C4-2B (cell line): Measurements from ENCODE around the gene ZNF491.
"Not testable (repeated sequence)": the region's sequence is repeated elsewhere in the genome, so short reads cannot be mapped to it uniquely, and the experiment has no call there.

ENCODE experiments used
- H3K27ac ChIP-seq: fragments of 450-650 bp; 2 replicates; pipeline ENCODE4 v1.5.1; 2017
- CTCF ChIP-seq: fragments of 450-650 bp; conservative IDR thresholded peaks from 2 replicates; pipeline ENCODE4 v1.5.1; 2017; ENCODE audit warnings: mild to moderate bottlenecking
- ZFX ChIP-seq: fragments of 450-650 bp; IDR thresholded peaks from 2 replicates; pipeline ENCODE4 v1.6.1; 2017

Gene ZNF491

GRCh38 chr19:11807099-11807380 lies 8.7 kb downstream of the ZNF491 start:
- TF ChIP-seq CTCF, result no peak
- TF ChIP-seq ZFX, result no peak
- H3K27ac ChIP-seq, result no peak overlapping the region

GRCh38 chr19:11813703-11814028 lies 15.3 kb downstream of the ZNF491 start:
- TF ChIP-seq CTCF, result no peak
- TF ChIP-seq ZFX, result no peak
- H3K27ac ChIP-seq, result peak overlapping the region; percentile 91

GRCh38 chr19:11814029-11814699 lies 15.8 kb downstream of the ZNF491 start, which contains the start of gene ZNF440:
ZNF440 (plus strand) TSS chr19:11814273; CDS start chr19:11814448, 175 bp downstream.
- H3K27ac ChIP-seq, result peak within 1 kb of the TSS; percentile 91
- TF ChIP-seq CTCF, result no peak
- peak; percentile 46; the same call in 1 of the 2 replicates for TF ChIP-seq ZFX

GRCh38 chr19:11814700-11815035 lies 16.3 kb downstream of the ZNF491 start:
- TF ChIP-seq CTCF, result no peak
- TF ChIP-seq ZFX, result no peak
- H3K27ac ChIP-seq, result peak overlapping the region; percentile 91

GRCh38 chr19:11821474-11822109 lies 23.3 kb downstream of the ZNF491 start:
- TF ChIP-seq ZFX (no peak), CTCF (no peak)

GRCh38 chr19:11828957-11829876 lies 30.9 kb downstream of the ZNF491 start:
- not testable (repeated sequence) for H3K27ac ChIP-seq

More at GRCh38 chr19:11821474-11822109, 23.3 kb downstream of the ZNF491 start:
- no peak overlapping the region for H3K27ac ChIP-seq

GRCh38 chr19:11832253-11832912 lies 34.1 kb downstream of the ZNF491 start:
- H3K27ac ChIP-seq, result no peak overlapping the region
- TF ChIP-seq ZFX (no peak), CTCF (no peak)
